Thymus (tissue), 11 donors: ENCODE measurements around the gene SWAP70. TPM values are rescaled to one million over a fixed set of nuclear protein-coding genes. Genes with fewer than 3 reads are reported as not detected.

Experiments
- DNase-seq, 9 donors: peaks; one replicate each; pipeline ENCODE4 v3.0.0-alpha.2; 2013; ENCODE audit warnings: low spot score in 9 of 9, low read depth in 6 of 9, missing footprints in 1 of 9
- H3K27ac ChIP-seq, 2 donors: one replicate each; pipeline ENCODE4 v1.5.1; 2013; ENCODE audit warnings: control low read depth in 1 of 2, low read depth in 1 of 2, low read length in 1 of 2, mild to moderate bottlenecking in 1 of 2, moderate library complexity in 1 of 2
- H3K27me3 ChIP-seq, 2 donors: one replicate each; pipeline ENCODE4 v1.5.1; 2013; ENCODE audit warnings: low read length in 1 of 2; ENCODE audit not compliant: control insufficient read depth in 2 of 2, insufficient read depth in 1 of 2
- H3K36me3 ChIP-seq, 2 donors: one replicate each; pipeline ENCODE4 v1.5.1; 2013; ENCODE audit warnings: low read length in 1 of 2, mild to moderate bottlenecking in 1 of 2, moderate library complexity in 1 of 2; ENCODE audit not compliant: control insufficient read depth in 2 of 2, insufficient read depth in 2 of 2
- H3K4me1 ChIP-seq, 2 donors: one replicate each; pipeline ENCODE4 v1.5.1; 2013; ENCODE audit warnings: low read length in 2 of 2; ENCODE audit not compliant: control insufficient read depth in 2 of 2, insufficient read depth in 2 of 2
- H3K4me3 ChIP-seq, 2 donors: one replicate each; pipeline ENCODE4 v1.5.1; 2013; ENCODE audit warnings: low read length in 2 of 2, control low read depth in 1 of 2, mild to moderate bottlenecking in 1 of 2
- H3K9me3 ChIP-seq, 2 donors: one replicate each; pipeline ENCODE4 v1.5.1; 2013; ENCODE audit warnings: low read length in 1 of 2, mild to moderate bottlenecking in 1 of 2; ENCODE audit not compliant: control insufficient read depth in 2 of 2, insufficient read depth in 1 of 2
- WGBS: extraction: QIAGEN DNeasy Blood & Tissue Kit; methylation state at CpG from one replicate; pipeline ENCODE4 v1.1.7; 2013; 5-methylcytosine and 5-hydroxymethylcytosine counted together
- polyA plus RNA-seq: library from polyadenylated mRNA; stranded (reverse); fragments of 200-250 nt; gene quantifications from one replicate; pipeline ENCODE4 v1.2.3, GENCODE V29; 2013
- total RNA-seq: library from RNA; stranded (reverse); fragments of 120-200 nt; gene quantifications from one replicate; pipeline ENCODE4 v1.2.4, GENCODE V29; 2013
- donor health status: healthy.

SWAP70 gene
- total and polyA plus RNA-seq, 2 donors: 12.0 to 17.8 TPM

DNA sequence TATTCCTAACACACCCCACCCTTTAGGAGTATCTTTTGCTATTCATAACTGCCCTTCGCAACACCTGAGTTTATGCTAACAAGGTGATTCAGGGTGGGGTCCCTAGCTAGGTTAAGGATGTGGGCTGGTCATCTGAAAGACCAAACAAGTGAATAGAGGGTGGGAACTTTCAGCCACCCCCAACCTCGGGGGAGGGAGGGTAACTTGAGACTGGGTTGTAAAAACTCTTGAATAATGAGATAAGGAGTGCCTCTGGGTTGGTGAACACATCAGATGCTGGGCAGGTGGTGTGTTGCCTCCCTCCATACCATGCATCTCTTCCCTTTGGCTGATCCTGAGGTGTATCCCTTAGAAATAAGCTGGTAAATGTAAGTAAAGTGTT is 111.5 kb downstream of the SWAP70 start:
- no peak overlapping the region for H3K27ac ChIP-seq
- H3K4me3 ChIP-seq: no peak overlapping the region
- H3K36me3 ChIP-seq: peaks cover 0 to 6% of the 10 kb centered on the region in 2 donors
- no peaks in the 10 kb centered on the region for H3K4me1 ChIP-seq
- no peak for DNase-seq
- WGBS: 70% methylated on average over 2 of the region's 2 CpGs
- H3K27me3 ChIP-seq: no peaks in the 10 kb centered on the region
- no peaks in the 10 kb centered on the region for H3K9me3 ChIP-seq

DNA sequence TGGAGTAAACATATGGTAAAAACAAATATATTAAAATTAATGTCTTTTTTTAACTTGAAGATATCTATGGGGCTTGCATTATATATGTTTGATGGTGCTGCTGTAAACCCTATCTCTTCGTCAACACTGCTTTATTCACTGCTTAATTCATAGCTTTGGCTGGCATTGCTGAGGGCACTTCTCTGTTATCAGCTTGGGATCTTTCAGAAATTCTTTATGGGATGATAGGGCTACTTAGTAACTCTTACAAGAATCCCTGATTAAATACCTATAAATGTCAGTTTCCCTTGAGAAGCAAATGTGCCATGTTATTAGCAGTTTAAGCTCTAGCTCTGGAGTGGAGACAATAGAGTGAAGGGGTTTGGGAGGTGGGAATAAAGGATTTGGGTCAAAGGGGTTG is 112.3 kb downstream of the SWAP70 start:
- Histone ChIP-seq H3K27me3 (no peaks in the 10 kb centered on the region), H3K27ac (no peak overlapping the region), H3K9me3 (no peaks in the 10 kb centered on the region), H3K4me3 (no peak overlapping the region), H3K36me3 (peaks cover 6 to 11% of the 10 kb centered on the region in 2 donors), H3K4me1 (no peaks in the 10 kb centered on the region)
- DNase-seq: no peak
- WGBS: 96% methylated on average over 1 of the region's 1 CpG

DNA sequence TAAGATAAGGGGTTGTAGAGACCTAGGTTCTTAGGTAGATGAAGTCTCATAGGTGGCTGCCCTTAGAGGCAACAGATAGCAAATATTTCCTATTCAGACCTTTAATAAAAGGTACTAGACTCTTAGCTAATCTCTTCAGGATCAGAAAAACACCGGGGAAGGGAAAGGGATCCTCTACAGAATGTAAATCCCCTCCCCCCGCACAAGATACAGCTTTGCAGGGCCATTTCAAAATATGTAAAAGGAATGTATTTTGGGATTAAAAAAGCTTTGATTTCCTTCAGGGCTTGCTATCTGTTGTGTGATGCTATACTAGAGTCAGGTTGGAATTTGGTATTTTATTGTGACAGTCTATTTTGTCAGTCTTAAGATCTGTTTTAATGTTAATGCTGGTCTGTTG is 113.2 kb downstream of the SWAP70 start:
- DNase-seq: no peak
- Histone ChIP-seq H3K27ac (no peak overlapping the region), H3K4me3 (no peak overlapping the region), H3K4me1 (no peaks in the 10 kb centered on the region), H3K27me3 (no peaks in the 10 kb centered on the region), H3K9me3 (no peaks in the 10 kb centered on the region), H3K36me3 (peaks cover 8 to 11% of the 10 kb centered on the region in 2 donors)
- 94% methylated on average over 2 of the region's 2 CpGs for WGBS

DNA sequence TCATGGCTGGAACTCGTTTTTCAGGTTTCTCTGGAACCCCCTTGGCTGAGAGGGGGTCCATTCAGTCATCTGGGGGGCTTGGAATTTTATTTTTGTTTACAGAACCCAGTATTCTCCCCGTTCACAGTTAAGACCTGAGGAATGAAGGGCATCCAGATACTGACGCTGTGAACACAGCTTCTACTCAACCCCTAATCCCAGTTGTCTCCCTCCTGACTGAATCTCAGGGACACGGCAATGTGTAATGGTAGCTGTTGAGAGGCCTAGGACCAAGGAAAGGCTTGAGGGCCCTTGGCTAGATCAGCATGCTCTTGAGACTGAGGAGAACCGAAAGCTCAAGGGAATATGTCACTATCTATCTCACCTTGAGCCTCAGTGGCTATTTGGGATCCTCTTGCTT is 113.6 kb downstream of the SWAP70 start:
- no peaks in the 10 kb centered on the region for H3K27me3 ChIP-seq
- no peak overlapping the region for H3K4me3 ChIP-seq
- WGBS: 97% methylated on average over 5 of the region's 5 CpGs
- DNase-seq: no peak
- no peaks in the 10 kb centered on the region for H3K4me1 ChIP-seq
- no peaks in the 10 kb centered on the region for H3K9me3 ChIP-seq
- H3K36me3 ChIP-seq: peaks cover 8 to 11% of the 10 kb centered on the region in 2 donors
- H3K27ac ChIP-seq: no peak overlapping the region

DNA sequence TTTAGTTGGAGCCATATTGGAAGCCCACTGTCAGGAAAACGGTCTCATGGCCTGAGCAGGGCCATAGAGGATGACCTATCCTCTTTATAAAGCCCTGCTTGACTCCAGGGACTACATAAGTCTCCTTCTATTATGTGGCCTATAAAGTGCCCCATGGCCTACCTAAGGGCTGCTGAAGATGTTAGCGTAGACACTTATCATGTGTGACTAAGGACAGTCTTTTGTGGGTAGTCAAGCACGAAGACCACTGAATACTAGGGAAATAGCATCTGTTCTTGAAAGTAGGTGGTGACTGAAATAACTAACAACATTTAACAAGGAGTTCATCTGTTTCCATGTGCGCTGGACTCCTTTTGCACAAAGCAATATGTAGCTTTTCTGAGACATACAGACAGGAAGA is 117.1 kb downstream of the SWAP70 start:
- peaks cover 12 to 14% of the 10 kb centered on the region in 2 donors for H3K36me3 ChIP-seq
- DNase-seq: no peak
- H3K27me3 ChIP-seq: no peaks in the 10 kb centered on the region
- H3K4me1 ChIP-seq: no peaks in the 10 kb centered on the region
- no peak overlapping the region for H3K4me3 ChIP-seq
- H3K9me3 ChIP-seq: no peaks in the 10 kb centered on the region
- 99% methylated on average over 4 of the region's 4 CpGs for WGBS
- H3K27ac ChIP-seq: no peak overlapping the region

DNA sequence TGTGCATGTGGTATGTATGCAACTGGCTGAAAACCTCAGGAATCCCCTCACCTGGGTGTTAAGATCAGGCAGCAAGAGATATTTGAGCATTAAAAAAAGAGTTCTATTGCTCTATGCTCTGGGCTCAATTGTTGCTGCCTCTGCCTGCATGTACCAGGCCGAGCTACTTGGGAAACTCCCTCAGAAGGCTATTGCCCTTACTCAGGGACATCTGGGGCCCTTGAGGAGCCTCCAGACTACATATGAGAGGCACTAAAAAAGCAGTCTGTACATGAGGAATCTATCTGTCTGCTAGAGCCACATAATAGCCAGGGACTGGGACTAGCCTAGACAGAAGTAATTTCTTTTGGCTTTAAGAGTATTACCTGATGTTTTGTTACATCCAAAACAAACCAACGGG is 120.1 kb downstream of the SWAP70 start:
- H3K4me1 ChIP-seq: peaks cover 0 to 2% of the 10 kb centered on the region in 2 donors
- WGBS: 98% methylated on average over 2 of the region's 2 CpGs
- H3K36me3 ChIP-seq: peaks cover 22 to 25% of the 10 kb centered on the region in 2 donors
- DNase-seq: no peak
- no peak overlapping the region for H3K27ac ChIP-seq
- no peaks in the 10 kb centered on the region for H3K27me3 ChIP-seq
- H3K4me3 ChIP-seq: no peak overlapping the region
- no peaks in the 10 kb centered on the region for H3K9me3 ChIP-seq

DNA sequence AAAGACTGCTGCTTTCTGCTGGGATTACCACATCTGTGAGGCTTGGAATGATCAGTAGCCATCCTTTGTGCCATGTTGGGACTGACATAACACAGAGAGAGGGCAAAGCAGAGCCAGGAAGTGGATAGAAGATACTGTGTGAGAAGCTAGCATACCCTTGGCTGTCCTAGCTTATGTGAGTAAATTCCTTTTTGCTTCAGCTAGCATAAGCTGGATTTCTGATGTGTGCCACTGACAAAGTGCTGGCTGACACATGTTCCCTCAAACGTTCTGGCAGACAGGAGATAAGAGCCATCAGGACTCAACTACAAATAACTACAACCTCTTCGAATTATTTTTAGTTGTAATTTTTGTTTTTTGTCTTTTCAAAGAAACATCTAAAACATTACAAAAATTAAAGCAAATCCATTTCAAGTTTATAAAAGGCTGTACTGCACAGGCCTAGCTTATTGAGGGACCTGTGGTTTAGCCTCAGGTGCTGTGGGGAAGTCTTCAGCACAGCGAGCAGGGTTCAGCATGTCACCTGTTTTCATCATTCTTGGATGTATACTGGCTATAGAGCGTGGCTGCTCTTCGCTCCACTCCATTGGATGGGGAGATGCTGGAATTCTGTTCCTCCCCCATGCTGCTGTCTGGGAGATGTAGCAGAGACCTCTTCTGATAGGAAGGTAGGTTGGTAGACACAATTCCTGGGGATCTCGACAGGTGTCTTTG is 120.9 kb downstream of the SWAP70 start:
- peaks cover 26 to 27% of the 10 kb centered on the region in 2 donors for H3K36me3 ChIP-seq
- no peaks in the 10 kb centered on the region for H3K9me3 ChIP-seq
- H3K27me3 ChIP-seq: no peaks in the 10 kb centered on the region
- WGBS: 90% methylated on average over 6 of the region's 6 CpGs
- DNase-seq: no peak
- peaks cover 0 to 2% of the 10 kb centered on the region in 2 donors for H3K4me1 ChIP-seq
- H3K27ac ChIP-seq: no peak overlapping the region
- no peak overlapping the region for H3K4me3 ChIP-seq

DNA sequence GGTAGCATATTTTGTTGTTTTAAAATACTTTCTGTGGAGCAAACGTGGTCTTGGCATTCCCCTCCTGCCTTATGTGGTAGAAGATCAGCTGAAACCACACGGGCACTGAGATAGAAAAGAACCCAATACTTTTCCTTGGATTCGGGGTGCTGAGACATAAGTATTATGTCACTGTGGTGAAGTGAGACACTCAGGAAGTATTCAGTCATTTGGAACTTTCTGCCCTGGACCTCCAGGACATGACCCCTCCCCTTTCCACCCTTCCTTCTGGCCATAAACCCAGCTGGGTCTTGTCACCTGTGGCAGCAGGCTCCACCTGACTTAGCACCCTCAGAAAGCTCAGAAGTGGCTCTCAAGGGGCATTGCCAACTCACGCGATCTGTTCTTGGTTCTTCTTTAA is 123.4 kb downstream of the SWAP70 start:
- peaks cover 0 to 2% of the 10 kb centered on the region in 2 donors for H3K4me1 ChIP-seq
- H3K36me3 ChIP-seq: peaks cover 19 to 20% of the 10 kb centered on the region in 2 donors
- no peak overlapping the region for H3K27ac ChIP-seq
- H3K4me3 ChIP-seq: no peak overlapping the region
- no peaks in the 10 kb centered on the region for H3K27me3 ChIP-seq
- no peaks in the 10 kb centered on the region for H3K9me3 ChIP-seq
- DNase-seq: no peak
- 96% methylated on average over 5 of the region's 5 CpGs for WGBS

DNA sequence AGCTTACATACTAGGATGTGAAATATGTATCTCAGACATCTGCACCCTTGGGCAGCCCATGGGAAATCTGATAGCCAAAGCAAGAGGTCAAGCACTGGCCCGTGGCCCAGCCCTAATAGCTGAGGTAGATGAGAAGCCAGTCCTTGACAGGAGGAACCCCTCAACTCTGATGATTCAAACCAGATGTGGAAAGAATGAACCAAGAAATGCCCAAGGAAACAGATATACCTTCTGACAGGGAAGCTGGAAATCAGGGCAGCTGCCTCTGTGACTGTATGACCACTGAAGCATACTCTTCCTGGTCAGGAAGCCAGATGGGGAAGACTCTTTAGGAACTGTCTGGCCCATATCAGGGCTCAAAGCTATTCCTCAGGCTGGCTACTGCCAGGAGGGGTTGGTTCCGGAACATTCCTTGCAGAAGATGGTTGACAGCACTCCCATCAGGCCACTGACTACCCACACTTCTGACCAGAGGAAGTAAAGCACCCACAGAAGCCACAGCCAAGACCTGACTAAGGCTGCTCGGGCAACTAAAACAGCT is 124.2 kb downstream of the SWAP70 start:
- Histone ChIP-seq H3K4me3 (no peak overlapping the region), H3K27me3 (no peaks in the 10 kb centered on the region), H3K36me3 (peaks cover 19 to 20% of the 10 kb centered on the region in 2 donors), H3K4me1 (peaks cover 0 to 2% of the 10 kb centered on the region in 2 donors), H3K27ac (no peak overlapping the region), H3K9me3 (no peaks in the 10 kb centered on the region)
- 67% methylated on average over 3 of the region's 3 CpGs for WGBS
- DNase-seq: no peak
